GM23338 (cell line): ENCODE data around the gene APOBEC2. TPM values are rescaled to one million over a fixed set of nuclear protein-coding genes. Genes with fewer than 3 reads are reported as not detected.

Experiments used
- ATAC-seq: fragments of 200-7000 bp; cut with Tn5 transposase; 3 replicates; pipeline ENCODE4 v1.9.1; 2020
- DNase-seq: peaks from one replicate; pipeline ENCODE4 v3.0.0-alpha.2; 2015; ENCODE audit warnings: low spot score
- H2AFZ ChIP-seq: fragments of 200-600 bp; sonication (generic); 2 replicates; pipeline ENCODE4 v1.8.0; 2016; ENCODE audit warnings: antibody characterized with exemption, mild to moderate bottlenecking, moderate library complexity
- H3F3A ChIP-seq: fragments of 200-600 bp; sonication (generic); replicated peaks from 2 replicates; pipeline ENCODE4 v1.8.0; 2017; ENCODE audit warnings: antibody characterized with exemption, mixed run types, low read depth
- H3K27ac ChIP-seq: fragments of 200-600 bp; sonication (generic); 2 replicates; pipeline ENCODE4 v1.6.1; 2016; ENCODE audit warnings: low read depth
- H3K27me3 ChIP-seq: fragments of 200-600 bp; sonication (generic); 2 replicates; pipeline ENCODE4 v1.8.0; 2016; ENCODE audit warnings: mild to moderate bottlenecking, mixed run types, moderate library complexity; ENCODE audit not compliant: insufficient read depth
- H3K36me3 ChIP-seq: fragments of 200-600 bp; sonication (generic); 2 replicates; pipeline ENCODE4 v1.8.0; 2016; ENCODE audit warnings: mild to moderate bottlenecking; ENCODE audit not compliant: insufficient read depth
- H3K4me1 ChIP-seq: fragments of 200-600 bp; sonication (generic); 2 replicates; pipeline ENCODE4 v1.8.0; 2016; ENCODE audit warnings: mild to moderate bottlenecking, moderate library complexity; ENCODE audit not compliant: insufficient read depth
- H3K4me2 ChIP-seq: fragments of 200-600 bp; sonication (generic); 2 replicates; pipeline ENCODE4 v1.7.1; 2017; ENCODE audit warnings: mixed run types
- H3K4me3 ChIP-seq: fragments of 200-600 bp; sonication (generic); 2 replicates; pipeline ENCODE4 v1.6.1; 2016; ENCODE audit warnings: mixed run types
- H3K79me2 ChIP-seq: fragments of 200-600 bp; sonication (generic); replicated peaks from 2 replicates; pipeline ENCODE4 v1.8.0; 2017; ENCODE audit warnings: mild to moderate bottlenecking; ENCODE audit not compliant: insufficient read depth
- H3K9me2 ChIP-seq: fragments of 200-600 bp; sonication (generic); 2 replicates; pipeline ENCODE4 v1.8.0; 2017; ENCODE audit not compliant: insufficient read depth
- H4K20me1 ChIP-seq: fragments of 200-600 bp; sonication (generic); replicated peaks from 2 replicates; pipeline ENCODE4 v1.8.0; 2017; ENCODE audit warnings: mild to moderate bottlenecking; ENCODE audit not compliant: insufficient read depth
- H3K27ac Mint-ChIP-seq: 2 replicates; pipeline ENCODE4 v1.8.0; 2020; ENCODE audit warnings: inconsistent platforms, mild to moderate bottlenecking, moderate library complexity, mixed read lengths
- H3K27me3 Mint-ChIP-seq: 3 replicates; pipeline ENCODE4 v1.8.0; 2022; ENCODE audit warnings: low read depth, mild to moderate bottlenecking, moderate library complexity, mixed read lengths, inconsistent platforms; ENCODE audit not compliant: insufficient read depth, poor library complexity
- H3K36me3 Mint-ChIP-seq: 3 replicates; pipeline ENCODE4 v1.8.0; 2021; ENCODE audit warnings: low read depth, mild to moderate bottlenecking, inconsistent platforms, moderate library complexity, mixed read lengths
- H3K4me1 Mint-ChIP-seq: 3 replicates; pipeline ENCODE4 v1.8.0; 2020; ENCODE audit warnings: mild to moderate bottlenecking, inconsistent platforms, mixed read lengths
- H3K4me3 Mint-ChIP-seq: 3 replicates; pipeline ENCODE4 v1.8.0; 2021; ENCODE audit warnings: moderate library complexity, mild to moderate bottlenecking, inconsistent platforms, mixed read lengths
- H3K9me3 Mint-ChIP-seq: 3 replicates; pipeline ENCODE4 v1.8.0; 2020; ENCODE audit warnings: moderate library complexity, mild to moderate bottlenecking, inconsistent platforms, mixed read lengths
- CREB1 ChIP-seq: fragments of 250-450 bp; sonication (Bioruptor Pico); IDR thresholded peaks from 2 replicates; pipeline ENCODE4 v1.5.0; 2020; ENCODE audit warnings: low read depth, mild to moderate bottlenecking, moderate library complexity
- EZH2 ChIP-seq: fragments of 200-600 bp; sonication (generic); IDR thresholded peaks from one replicate; pipeline ENCODE4 v1.8.0; 2017; ENCODE audit warnings: antibody characterized with exemption, mild to moderate bottlenecking, low read depth; ENCODE audit not compliant: unreplicated experiment
- POLR2AphosphoS5 ChIP-seq: IDR thresholded peaks from 2 replicates; pipeline ENCODE4 v1.6.1; 2016; ENCODE audit warnings: antibody characterized with exemption, low read depth
- STAT1 ChIP-seq: IDR thresholded peaks from one replicate; pipeline ENCODE4 v1.6.1; 2016; ENCODE audit warnings: antibody characterized with exemption; ENCODE audit not compliant: unreplicated experiment
- ZNF114 ChIP-seq: fragments of 250-450 bp; sonication (Bioruptor Pico); IDR thresholded peaks from 2 replicates; pipeline ENCODE4 v1.5.0; 2020; ENCODE audit warnings: mild to moderate bottlenecking, moderate library complexity
- ZNF331 ChIP-seq: fragments of 250-450 bp; sonication (Bioruptor Pico); IDR thresholded peaks from 2 replicates; pipeline ENCODE4 v1.5.0; 2020; ENCODE audit warnings: low read depth, mild to moderate bottlenecking, moderate library complexity
- polyA plus RNA-seq: library from polyadenylated mRNA; unstranded; fragments of >200 nt; fragmentation: Nextera tagmentation; extraction: Ambion mirVana; gene quantifications from 2 replicates; pipeline ENCODE4 v1.2.1, GENCODE V29; 2016
- total RNA-seq: library from RNA; depleted of rRNA; stranded (reverse); fragments of >200 nt; shearing (Covaris generic); gene quantifications from 2 replicates; pipeline ENCODE4 v1.2.3, GENCODE V29; 2014
- TF ChIP-seq, protein P1 (sequence below), 2 experiments: fragments of 200-600 bp in 1 of 2; sonication (generic) in 1 of 2; conservative IDR thresholded peaks; 2 replicates each; pipeline versions ENCODE4 v1.5.1 to v1.6.1; 2016 to 2017; ENCODE audit warnings: antibody characterized with exemption in 2 of 2, low read depth in 2 of 2, mild to moderate bottlenecking in 2 of 2, moderate library complexity in 1 of 2
- TF ChIP-seq, protein P2 (sequence below): IDR thresholded peaks from 2 replicates; pipeline ENCODE4 v1.6.1; 2016; ENCODE audit warnings: antibody characterized with exemption
- TF ChIP-seq, protein P3 (sequence below): fragments of 250-450 bp; sonication (Bioruptor Pico); IDR thresholded peaks from 2 replicates; pipeline ENCODE4 v1.5.0; 2020; ENCODE audit warnings: mild to moderate bottlenecking, moderate library complexity

Gene APOBEC2
- total and polyA plus RNA-seq, 2 experiments from 2014 or later, result 2.4 TPM; not detected in 1

GRCh38 chr6:41022294-41022693 is 30.7 kb upstream of the APOBEC2 start:
- Mint-ChIP-seq H3K27ac (no peak overlapping the region), H3K4me3 (no peak overlapping the region), H3K36me3 (no peaks in the 10 kb centered on the region), H3K27me3 (peaks cover 2% of the 10 kb centered on the region), H3K9me3 (no peaks in the 10 kb centered on the region), H3K4me1 (peaks cover 7% of the 10 kb centered on the region; the same call in 2 of the 3 replicates)
- Histone ChIP-seq H3K4me3 (no peak overlapping the region), H3K27ac (no peak overlapping the region), H3K9me2 (no peaks in the 10 kb centered on the region), H3K4me2 (no peak overlapping the region), H4K20me1 (no peaks in the 10 kb centered on the region), H3K27me3 (no peaks in the 10 kb centered on the region), H3F3A (no peaks in the 10 kb centered on the region), H3K4me1 (peaks cover 8% of the 10 kb centered on the region), H3K79me2 (no peaks in the 10 kb centered on the region), H2AFZ (no peak overlapping the region), H3K36me3 (no peaks in the 10 kb centered on the region)
- ATAC-seq (no peak), DNase-seq (no peak)
- TF ChIP-seq, protein P1, sequence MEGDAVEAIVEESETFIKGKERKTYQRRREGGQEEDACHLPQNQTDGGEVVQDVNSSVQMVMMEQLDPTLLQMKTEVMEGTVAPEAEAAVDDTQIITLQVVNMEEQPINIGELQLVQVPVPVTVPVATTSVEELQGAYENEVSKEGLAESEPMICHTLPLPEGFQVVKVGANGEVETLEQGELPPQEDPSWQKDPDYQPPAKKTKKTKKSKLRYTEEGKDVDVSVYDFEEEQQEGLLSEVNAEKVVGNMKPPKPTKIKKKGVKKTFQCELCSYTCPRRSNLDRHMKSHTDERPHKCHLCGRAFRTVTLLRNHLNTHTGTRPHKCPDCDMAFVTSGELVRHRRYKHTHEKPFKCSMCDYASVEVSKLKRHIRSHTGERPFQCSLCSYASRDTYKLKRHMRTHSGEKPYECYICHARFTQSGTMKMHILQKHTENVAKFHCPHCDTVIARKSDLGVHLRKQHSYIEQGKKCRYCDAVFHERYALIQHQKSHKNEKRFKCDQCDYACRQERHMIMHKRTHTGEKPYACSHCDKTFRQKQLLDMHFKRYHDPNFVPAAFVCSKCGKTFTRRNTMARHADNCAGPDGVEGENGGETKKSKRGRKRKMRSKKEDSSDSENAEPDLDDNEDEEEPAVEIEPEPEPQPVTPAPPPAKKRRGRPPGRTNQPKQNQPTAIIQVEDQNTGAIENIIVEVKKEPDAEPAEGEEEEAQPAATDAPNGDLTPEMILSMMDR (conservative IDR thresholded peaks at IDR 0.05; ENCODE audit: low read depth in 2 of 2), result no peak
- TF ChIP-seq EZH2 (no peak), POLR2AphosphoS5 (no peak), ZNF331 (no peak), CREB1 (CRISPR knock-in tag) (no peak), STAT1 (no peak), ZNF114 (CRISPR knock-in tag) (no peak)
- TF ChIP-seq, protein P2, sequence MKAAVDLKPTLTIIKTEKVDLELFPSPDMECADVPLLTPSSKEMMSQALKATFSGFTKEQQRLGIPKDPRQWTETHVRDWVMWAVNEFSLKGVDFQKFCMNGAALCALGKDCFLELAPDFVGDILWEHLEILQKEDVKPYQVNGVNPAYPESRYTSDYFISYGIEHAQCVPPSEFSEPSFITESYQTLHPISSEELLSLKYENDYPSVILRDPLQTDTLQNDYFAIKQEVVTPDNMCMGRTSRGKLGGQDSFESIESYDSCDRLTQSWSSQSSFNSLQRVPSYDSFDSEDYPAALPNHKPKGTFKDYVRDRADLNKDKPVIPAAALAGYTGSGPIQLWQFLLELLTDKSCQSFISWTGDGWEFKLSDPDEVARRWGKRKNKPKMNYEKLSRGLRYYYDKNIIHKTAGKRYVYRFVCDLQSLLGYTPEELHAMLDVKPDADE, result no peak
- TF ChIP-seq, protein P3, sequence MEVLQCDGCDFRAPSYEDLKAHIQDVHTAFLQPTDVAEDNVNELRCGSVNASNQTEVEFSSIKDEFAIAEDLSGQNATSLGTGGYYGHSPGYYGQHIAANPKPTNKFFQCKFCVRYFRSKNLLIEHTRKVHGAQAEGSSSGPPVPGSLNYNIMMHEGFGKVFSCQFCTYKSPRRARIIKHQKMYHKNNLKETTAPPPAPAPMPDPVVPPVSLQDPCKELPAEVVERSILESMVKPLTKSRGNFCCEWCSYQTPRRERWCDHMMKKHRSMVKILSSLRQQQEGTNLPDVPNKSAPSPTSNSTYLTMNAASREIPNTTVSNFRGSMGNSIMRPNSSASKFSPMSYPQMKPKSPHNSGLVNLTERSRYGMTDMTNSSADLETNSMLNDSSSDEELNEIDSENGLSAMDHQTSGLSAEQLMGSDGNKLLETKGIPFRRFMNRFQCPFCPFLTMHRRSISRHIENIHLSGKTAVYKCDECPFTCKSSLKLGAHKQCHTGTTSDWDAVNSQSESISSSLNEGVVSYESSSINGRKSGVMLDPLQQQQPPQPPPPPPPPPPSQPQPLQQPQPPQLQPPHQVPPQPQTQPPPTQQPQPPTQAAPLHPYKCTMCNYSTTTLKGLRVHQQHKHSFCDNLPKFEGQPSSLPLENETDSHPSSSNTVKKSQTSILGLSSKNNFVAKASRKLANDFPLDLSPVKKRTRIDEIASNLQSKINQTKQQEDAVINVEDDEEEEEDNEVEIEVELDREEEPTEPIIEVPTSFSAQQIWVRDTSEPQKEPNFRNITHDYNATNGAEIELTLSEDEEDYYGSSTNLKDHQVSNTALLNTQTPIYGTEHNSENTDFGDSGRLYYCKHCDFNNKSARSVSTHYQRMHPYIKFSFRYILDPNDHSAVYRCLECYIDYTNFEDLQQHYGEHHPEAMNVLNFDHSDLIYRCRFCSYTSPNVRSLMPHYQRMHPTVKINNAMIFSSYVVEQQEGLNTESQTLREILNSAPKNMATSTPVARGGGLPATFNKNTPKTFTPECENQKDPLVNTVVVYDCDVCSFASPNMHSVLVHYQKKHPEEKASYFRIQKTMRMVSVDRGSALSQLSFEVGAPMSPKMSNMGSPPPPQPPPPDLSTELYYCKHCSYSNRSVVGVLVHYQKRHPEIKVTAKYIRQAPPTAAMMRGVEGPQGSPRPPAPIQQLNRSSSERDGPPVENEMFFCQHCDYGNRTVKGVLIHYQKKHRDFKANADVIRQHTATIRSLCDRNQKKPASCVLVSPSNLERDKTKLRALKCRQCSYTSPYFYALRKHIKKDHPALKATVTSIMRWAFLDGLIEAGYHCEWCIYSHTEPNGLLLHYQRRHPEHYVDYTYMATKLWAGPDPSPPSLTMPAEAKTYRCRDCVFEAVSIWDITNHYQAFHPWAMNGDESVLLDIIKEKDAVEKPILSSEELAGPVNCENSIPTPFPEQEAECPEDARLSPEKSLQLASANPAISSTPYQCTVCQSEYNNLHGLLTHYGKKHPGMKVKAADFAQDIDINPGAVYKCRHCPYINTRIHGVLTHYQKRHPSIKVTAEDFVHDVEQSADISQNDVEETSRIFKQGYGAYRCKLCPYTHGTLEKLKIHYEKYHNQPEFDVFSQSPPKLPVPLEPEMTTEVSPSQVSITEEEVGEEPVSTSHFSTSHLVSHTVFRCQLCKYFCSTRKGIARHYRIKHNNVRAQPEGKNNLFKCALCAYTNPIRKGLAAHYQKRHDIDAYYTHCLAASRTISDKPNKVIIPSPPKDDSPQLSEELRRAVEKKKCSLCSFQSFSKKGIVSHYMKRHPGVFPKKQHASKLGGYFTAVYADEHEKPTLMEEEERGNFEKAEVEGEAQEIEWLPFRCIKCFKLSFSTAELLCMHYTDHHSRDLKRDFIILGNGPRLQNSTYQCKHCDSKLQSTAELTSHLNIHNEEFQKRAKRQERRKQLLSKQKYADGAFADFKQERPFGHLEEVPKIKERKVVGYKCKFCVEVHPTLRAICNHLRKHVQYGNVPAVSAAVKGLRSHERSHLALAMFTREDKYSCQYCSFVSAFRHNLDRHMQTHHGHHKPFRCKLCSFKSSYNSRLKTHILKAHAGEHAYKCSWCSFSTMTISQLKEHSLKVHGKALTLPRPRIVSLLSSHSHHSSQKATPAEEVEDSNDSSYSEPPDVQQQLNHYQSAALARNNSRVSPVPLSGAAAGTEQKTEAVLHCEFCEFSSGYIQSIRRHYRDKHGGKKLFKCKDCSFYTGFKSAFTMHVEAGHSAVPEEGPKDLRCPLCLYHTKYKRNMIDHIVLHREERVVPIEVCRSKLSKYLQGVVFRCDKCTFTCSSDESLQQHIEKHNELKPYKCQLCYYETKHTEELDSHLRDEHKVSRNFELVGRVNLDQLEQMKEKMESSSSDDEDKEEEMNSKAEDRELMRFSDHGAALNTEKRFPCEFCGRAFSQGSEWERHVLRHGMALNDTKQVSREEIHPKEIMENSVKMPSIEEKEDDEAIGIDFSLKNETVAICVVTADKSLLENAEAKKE, result no peak
